NCI-H1436 treated with DMSO at 0.1 percent for 48 hours (cell line): ENCODE results near the gene PCK2.

Experiments
- DNase-seq: peaks from one replicate; lab custom pipeline; 2025; lab: John Stamatoyannopoulos, UW

The PCK2 gene

DNA sequence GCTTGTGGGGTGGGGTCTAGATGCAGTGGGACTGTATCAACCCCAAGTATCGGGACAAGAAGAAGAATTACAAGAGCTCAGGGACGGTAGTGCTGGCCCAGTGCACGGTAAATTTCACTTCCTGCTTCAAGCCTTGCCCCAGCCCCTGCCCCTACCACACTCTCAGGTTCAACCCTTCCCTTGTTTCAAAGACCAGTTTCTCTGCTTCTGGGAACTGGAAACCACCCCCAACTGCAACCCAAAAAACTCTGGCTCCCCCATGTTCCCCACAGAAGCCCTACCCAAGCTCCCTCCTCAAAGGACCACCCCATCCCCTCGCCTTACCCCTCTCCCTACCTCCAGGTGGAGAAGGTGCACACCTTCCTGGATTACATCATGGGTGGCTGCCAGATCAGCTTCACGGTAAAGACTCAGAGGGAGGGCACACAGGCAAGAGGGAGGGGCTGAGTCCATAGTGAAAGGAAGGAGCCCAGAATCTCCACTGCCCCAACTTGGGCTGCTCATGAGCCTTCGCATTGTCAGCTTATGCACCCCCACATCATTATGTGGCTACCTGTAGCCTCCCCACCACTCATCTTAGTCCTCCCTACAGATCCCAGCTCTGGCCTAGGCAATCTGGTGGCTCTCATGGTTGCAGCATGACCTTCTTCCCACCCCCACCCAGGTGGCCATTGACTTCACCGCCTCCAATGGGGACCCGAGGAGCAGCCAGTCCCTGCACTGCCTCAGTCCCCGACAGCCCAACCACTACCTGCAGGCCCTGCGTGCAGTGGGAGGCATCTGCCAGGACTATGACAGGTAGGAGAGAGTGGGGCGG lies 18.4 kb upstream of the PCK2 start:
- DNase-seq: no peak

DNA sequence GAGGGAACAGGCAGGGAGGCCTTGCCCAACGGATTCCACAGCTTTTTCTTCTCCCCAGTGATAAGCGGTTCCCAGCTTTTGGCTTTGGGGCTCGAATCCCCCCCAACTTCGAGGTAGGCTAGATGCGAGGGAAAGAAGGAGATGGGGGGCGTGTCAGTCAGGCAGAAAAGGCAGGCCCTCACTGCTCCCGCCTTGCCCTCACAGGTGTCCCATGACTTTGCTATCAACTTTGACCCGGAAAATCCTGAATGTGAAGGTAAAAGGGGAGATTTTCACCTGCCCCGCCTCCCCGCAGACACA lies 17.9 kb upstream of the PCK2 start:
- no peak for DNase-seq

DNA sequence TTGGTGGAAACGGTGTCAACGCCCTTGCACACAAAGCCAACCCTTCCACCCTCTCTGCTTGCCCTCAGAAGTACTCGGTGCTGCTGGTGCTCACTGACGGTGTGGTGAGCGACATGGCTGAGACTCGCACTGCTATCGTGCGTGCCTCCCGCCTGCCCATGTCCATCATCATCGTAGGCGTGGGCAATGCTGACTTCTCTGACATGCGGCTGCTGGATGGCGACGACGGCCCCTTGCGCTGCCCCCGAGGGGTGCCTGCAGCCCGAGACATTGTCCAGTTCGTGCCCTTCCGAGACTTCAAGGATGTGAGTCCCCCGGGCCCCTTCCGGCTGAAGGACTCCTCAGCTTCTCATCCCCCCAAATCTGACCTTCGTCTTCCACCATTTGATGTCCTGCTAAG lies 17.0 kb upstream of the PCK2 start:
- DNase-seq: no peak

DNA sequence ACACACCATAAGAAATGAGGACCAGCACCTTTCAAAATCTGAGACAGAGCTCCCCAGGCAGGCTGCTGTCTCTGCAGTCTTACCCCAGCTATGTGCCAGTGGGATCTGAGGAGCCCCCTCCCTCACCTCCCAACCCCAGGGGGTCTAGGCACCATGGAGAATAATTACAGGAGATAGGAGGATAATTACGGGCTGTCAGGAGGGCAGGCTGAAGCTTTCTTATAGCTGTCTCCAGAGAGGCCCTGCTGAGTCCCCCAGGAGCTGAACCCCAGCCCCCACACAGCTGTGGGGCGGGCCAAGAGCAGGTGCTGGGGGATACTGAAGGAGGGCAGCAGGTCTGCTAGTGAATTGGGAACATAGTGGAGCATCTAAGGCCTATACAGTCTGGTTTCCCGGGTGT lies 16.0 kb upstream of the PCK2 start:
- peak; percentile 64 for DNase-seq

DNA sequence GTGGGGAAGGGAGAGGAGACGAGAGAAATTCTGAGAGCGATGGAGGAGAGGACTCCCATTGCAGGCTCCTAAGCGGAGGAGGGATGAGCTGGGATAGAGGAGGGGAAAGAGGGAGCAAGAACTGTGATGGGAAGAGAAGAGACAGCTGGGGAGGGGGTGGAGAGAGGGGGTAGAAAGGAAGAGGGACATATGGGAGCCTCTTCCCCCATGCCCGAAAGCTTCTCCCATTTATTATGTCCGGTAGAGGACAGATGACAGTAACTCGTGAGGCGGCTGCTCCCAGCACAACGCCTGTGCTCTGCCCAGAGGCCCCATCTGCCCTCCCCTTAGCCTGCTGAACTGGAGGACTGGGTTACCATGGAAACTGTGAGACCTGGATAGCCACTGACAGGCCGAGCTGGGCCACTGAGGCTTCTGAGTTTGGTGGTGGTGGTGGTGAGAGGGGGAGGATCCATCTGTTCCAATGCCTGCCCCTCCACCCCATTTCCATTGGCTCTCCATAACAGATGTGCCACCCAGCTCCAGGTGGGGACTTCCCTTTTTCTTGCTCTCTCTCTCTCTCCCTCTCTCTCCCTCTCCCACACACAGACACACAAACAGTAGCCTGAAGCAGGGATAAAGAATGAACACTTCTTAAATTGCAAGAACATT lies 14.5 kb upstream of the PCK2 start:
- no peak for DNase-seq

DNA sequence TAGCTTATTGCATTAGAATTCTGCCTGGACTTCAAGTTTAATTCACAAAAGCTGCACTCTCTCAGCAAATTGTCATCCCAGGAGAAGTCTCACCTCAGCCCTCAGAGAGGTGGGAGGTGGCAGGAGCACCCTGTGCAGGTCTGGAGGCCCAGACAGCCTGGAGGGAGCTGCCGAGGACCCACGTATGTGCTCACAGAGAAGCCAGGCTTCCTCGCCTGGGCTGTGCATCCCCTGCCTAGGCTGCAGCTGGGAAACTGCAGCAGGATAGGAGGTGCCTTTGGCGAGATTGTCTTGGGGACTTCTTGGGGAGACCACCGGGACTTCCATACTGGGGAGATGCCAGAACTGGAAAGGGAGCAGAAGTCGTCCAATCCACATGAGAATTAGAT lies 14.0 kb upstream of the PCK2 start:
- DNase-seq: no peak

DNA sequence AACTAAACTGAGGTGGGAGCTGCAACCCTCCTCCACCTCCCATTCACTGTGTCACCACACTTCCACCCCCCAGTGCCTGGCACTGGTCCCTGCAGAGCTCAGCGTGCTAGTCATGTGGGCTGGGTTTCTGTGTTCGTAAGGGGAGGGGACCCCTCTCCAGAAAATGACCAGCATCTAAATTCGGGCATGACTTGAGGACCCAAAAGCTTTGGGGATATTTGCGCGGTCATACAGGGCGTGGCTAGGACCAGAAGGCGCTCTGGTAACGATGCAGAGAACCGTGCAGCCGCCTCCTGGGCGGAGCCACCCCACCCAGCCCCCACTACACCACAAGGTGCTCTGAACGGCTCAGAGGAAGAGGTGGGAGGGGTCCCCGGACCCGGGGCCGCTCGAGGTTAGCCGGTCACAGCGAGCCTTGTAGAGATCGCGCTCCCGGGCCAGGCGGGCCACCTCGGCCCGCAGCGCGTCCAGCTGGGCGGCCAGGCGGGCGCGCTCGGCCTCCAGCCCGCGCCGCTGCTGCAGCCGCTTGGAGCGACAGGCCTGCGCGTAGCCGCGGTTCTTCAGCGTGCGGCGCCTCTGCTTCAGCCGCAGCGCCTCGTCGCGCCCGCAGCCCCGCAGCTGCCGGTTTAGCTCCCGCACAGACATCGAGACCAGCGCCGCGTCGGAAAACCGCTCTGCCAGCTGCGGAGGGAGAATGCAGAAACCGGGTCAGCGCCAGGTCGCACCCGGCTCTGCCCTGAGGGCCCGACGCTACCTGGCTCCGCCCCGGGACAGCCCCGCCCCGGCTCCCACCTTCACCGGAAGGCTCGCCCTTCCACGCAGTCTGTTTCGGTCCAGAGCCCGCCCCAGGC lies 13.0 kb upstream of the PCK2 start:
- no peak for DNase-seq

DNA sequence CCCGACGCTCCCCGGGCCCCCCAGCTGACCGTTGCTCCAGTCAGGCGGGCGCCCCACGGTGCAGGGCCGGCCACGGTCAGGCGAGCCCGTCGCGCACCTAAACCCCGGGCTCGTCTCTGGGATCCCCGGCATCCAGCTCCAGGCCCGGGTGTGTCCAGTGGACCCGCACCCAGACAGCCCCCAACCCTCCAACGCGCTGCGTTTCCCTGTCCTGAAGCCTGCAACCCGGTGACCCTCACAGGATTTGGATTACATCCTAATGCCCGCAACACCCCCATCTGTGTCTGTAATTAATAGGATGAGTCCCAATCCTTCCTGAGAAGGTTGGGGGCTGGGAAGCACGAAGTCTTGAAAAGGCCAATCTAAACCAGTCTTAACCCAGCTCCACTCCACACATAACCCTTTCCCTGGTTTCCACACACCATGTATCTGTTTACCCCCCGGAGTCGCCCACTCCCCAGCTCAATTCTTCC lies 12.3 kb upstream of the PCK2 start:
- DNase-seq: no peak

DNA sequence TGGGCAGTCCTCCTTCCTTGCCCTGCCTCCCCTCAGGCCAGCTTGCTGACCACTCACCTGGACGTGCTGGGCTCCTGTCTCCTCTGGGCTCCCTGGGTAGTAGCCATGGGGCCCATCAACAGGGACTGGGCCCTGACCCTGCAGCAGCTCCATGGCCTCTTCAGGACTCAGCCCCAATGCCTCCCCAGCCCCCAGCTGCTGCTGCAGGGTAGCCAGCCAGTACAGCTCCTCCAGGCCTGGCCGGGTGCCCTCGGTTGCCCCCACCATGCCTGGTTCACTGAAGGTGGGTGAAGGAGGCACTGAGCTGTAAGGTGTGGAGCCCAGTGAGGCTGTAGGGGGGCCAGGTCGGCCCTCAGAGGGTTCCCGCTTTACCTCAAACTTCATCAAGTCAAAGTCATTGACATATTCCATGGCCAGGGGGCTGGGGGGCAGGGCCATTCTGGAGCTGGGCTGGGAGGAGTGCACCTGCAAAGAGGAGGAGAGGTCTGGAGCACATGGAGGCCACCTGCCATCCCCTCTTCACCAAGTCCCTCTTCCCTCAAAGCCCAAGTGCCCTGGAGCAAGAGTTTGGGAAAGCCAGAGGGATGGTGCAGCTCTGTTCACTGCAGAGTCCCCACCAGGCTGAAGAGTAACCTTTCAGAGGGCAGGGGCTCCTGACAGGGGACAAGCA lies 11.6 kb upstream of the PCK2 start:
- DNase-seq: no peak

DNA sequence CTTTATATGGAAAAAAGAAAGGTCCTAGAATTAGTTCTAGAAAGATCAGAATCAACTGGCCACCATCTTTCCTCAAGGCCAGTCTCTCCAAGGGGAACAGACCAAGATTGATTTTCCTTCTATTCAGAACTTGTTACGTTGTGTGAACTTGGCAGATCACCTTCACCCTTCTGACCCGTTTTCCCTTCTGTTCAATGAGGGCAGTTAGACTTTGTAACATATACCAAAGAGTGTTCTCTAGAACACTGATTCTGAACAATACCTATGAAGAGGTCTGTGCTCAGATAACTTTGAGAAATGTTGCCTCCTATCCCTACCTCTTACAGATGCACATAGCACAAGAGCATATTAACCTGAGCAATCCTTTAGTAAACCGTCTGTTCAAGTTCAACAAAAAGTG lies 10.6 kb upstream of the PCK2 start:
- no peak for DNase-seq

DNA sequence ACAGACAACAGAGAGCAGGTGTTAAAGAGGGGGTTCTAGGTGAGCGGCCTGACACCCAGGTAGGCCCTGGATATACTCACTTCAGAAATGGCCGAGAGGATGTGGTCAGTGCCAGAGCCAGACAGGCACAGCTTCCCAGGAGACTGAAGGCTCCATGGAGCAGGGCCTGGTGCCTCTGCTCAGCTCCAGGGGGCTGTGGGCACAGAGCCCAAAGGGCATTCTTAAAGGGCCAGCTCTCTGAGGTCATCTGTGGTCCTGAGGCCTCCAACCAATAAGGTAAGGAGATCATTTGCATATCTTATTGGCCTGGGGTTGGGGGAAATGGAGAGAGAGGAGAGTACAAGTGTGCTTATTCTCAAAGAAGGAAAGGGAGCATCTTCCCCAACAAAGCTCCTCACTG lies 9.7 kb upstream of the PCK2 start:
- no peak for DNase-seq

DNA sequence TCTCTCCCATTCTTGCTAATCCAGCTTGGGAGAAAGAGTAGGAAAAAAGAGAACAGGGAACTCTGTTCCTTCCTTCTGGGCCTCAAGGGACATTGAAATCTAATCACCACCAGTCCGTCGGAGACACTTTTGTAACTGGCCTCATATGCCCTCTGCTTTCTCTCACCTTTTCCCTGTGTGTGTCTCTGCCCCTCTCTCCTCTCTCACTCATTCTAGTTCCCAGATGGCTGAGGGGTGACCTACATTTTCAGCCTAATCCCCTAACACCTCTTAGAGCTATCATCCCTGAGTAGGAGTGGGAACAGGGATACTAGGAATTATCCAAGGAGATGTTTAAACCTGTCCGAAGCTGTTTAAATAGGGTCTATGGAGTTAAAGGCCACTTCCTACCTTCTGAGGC lies 8.9 kb upstream of the PCK2 start:
- DNase-seq: no peak

DNA sequence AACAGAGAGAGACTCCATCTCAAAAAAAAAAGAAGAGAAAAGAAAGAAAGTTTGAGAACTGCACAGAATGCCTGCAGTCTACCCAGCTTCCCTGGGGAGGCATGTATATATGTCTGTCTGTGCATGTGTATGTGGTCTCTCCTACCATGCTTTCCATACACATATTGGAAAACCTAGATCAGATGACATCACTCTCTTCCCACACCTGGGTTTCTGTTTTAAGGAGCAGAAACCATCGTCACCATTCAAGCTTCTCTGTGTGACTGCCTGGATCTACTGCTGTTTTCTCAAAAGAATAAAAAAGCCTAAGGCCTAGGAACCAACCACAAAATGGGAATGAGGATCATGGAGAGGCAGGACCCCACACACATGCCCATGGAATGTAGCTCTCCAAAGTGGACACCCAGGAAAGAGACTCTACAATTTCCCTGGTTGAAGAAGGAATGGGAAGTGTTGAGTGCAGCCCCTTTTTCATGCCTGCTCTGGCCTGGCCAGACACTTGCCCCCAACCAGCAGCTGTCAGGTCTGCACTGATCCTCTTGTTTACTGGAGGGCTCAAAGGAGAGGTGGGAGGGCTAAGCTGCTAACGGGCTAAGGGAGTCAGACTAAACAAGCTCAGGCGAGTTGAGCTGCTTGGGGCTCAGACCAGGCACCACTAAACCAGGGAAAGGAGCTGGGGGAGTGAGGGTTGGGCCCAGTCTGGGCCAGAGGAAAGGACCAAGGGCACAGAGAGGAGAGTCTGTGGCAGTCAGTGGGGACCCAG lies 7.7 kb upstream of the PCK2 start:
- DNase-seq: no peak

DNA sequence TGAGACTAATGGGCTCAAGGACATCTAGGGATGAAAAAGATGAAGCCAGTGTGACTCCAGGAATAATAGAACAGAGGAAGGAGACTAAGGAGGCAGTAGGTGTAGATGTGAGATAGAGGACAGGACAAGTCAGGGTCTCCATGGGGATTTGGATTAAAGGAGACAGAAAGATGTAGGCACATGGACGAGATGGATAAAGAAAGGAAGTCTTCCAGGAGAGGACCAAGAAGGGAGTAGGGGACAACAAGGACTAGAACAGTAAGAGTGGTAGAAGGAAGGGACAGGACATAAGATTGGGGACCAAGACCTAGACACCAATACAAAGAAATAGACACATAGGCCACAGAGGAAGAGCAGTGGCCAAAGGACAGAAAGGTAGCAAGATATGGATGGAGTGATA lies 7.1 kb upstream of the PCK2 start:
- DNase-seq: no peak

DNA sequence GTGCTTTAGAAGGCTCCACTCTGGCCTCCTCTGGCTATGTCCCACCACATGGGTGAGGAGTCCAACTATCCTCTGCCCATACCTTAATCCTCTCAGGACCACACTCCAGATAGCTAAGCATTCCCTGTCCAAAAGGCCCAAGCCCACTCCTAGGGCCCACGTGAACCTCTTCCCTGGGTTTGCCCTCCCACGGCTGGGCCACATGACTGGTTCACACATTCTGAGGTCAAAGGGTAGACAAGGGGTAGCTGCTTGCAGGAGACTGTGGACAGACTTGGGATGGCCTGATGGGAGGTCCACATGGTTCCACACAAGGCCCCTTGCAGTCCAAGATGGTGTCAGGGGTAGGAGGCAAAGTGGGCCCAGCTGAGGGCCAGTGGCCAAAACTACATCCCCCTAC lies 6.0 kb upstream of the PCK2 start:
- DNase-seq: no peak

DNA sequence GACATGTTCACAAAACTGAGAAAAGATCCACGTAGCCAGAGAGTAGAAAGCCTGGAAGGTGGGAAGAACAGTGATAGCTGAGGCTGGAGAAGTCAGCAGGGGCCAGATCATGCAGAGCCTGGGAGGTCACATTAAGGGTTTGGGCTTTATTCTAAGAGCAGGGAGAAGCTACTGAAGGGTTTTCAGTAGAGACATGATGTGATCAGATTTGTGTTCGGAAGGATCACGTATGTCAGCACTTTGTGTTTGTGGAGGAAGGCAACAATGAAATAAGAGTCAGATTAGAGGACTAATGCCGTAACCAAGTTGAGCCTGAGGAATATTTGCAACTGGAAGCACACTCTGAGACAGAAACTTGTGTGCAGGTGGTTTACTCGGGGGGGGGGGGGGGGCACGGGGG lies 4.2 kb upstream of the PCK2 start:
- no peak for DNase-seq

DNA sequence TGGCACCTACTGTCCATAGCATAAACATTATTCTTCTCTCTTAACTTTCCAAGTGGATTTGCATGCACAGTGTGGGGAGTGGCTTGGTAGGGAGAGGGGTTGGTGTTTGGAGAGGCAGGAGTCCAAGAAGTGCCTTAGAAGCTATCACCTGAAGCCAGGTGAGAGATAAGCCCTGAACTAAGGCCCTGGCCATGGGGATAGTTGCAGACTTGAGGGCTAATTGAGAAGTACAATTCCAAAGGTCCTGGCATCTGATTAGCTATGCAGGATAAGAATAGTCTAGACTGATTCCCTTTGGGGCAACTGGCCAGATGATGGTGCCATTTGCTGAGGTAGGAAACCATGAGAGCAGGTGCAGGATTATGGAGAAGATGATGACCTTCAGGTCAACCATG lies 2.0 kb upstream of the PCK2 start:
- DNase-seq: no peak

DNA sequence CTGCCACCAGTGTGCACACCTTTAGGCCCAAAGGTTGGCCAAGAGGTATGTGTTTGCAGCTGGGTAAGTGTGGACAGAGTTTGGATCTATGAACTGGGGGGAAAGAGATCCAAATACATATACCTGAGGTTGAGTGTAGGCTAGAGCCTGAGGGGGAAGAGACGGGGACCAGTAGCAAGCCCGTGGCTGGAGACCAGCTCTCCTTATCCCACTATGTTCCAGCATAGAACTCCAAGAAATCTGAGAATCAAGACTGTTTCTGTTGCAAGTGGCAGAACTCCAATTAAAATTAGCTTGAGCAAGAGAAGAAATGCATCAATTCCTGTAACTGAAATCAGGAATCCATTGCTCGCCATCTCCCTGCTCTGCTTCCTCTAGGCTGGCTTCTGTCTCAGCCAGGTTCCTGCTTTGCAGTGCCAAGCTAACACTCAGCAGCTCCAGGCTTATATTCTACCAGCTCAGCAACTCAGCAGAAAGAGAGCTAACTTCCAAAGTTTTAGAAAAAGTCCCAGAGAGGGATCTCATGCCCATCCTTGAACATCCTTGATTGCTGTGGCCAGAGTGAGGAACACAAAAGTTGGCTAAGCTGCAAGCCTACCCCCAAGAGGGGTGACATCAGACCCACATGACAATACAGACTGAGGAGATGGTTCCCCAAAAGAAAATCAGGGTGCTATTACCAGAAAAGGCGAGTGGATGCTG lies 1.5 kb upstream of the PCK2 start:
- DNase-seq: no peak

DNA sequence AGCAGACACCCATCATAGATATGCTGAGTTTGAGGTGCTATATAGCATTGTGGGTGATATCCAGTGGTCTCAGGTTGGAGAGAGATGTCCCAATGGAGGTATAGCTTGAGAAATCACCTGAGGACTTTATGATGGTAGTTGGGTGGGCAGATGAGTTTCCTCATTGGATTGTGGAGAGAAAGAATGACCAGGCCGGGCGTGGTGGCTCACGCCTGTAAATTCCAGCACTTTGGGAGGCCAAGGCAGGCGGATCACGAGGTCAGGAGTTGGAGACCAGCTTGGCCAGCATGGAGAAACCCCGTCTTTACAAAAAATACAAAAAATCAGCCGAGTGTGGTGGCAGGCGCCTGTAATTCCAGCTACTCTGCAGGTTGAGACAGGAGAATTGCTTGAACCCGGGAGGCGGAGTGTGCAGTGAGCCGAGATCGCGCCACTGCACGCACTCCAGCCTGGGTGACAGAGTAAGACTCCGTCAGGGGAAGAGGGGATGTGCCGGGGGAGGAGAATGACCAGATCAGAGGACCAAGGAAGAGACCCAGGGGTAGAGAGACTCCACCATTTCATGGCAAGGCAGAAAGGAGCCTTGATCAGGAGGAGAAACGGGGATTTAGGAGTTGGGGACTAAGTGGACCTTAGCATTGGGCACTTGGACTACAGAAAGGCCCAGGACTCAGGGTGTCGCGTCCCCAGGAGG lies 757 bp upstream of the PCK2 start:
- no peak for DNase-seq

DNA sequence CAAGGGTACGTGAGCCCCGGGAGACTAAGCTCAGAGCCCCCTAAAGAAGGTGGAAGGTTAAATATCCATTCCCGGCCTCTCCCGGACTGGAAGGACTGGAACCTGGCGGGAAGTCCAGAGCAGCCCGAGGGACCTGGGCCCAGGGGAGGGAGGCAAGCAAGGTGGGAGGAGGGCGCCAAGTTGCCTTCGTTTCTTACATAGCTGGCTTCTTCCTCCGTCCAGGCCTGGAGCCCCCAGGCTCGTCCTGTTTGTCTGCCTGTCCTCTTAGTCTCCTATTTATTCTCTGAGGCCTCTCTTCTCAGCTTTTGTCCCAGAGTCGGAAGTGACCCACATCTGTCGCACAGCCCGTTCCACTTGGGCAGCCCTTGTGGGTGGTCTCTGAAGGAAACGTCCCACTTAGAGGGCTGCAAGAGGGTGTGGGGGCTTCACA lies 745 bp downstream of the PCK2 start:
- DNase-seq: no peak
